DOHH2 (cell line): Measurements from ENCODE around the gene TWF2.

Experiments
- CTCF ChIP-seq: fragments of 200-600 bp; sonication (generic); IDR thresholded peaks from one replicate; pipeline ENCODE4 v1.5.1; 2014; ENCODE audit warnings: antibody characterized with exemption, mild to moderate bottlenecking, low read depth, low read length; ENCODE audit not compliant: poor library complexity, severe bottlenecking
- EZH2phosphoT487 ChIP-seq: fragments of 200-600 bp; sonication (generic); IDR thresholded peaks from 2 replicates; pipeline ENCODE4 v1.6.1; 2017; ENCODE audit warnings: borderline replicate concordance, mild to moderate bottlenecking, antibody characterized with exemption, low read length, moderate library complexity, mixed read lengths

- TF ChIP-seq CTCF (no peak), EZH2phosphoT487 (no peak)
Measured at GRCh38 chr3:52245322-52246263, 6.6 kb upstream of the TWF2 start, which contains the start of gene PPM1M.
